NCI-H2227 (cell line): Measurements from ENCODE around the gene PRSS56.
"Not testable (repeated sequence)": the region's sequence is repeated elsewhere in the genome, so short reads cannot be mapped to it uniquely, and the experiment has no call there.

Source experiments
- DNase-seq: peaks from one replicate; lab custom pipeline; 2025; ENCODE audit not compliant: unreplicated experiment; lab: John Stamatoyannopoulos, UW

Gene PRSS56

GRCh38 chr2:232568161-232568560, 48.0 kb downstream of the PRSS56 start:
- no peak for DNase-seq

GRCh38 chr2:232569541-232569940, 49.4 kb downstream of the PRSS56 start:
- no peak for DNase-seq

- not testable (repeated sequence) for DNase-seq
These were observed 50.3 kb downstream of the PRSS56 start for GRCh38 chr2:232570481-232570880.

- no peak for DNase-seq
These were observed 50.9 kb downstream of the PRSS56 start for GRCh38 chr2:232571026-232571474.

- no peak for DNase-seq
These were observed 52.9 kb downstream of the PRSS56 start for GRCh38 chr2:232573042-232573441.

GRCh38 chr2:232573771-232574435, 53.7 kb downstream of the PRSS56 start:
- no peak for DNase-seq

- DNase-seq, result no peak
These were observed 54.7 kb downstream of the PRSS56 start for GRCh38 chr2:232574674-232575403.
